Measurements from ENCODE around the gene CYP2W1. TPM values are rescaled to one million over a fixed set of nuclear protein-coding genes. Genes with fewer than 3 reads are reported as not detected.

The CYP2W1 gene
- total RNA-seq, 1 experiment from 2014 or later, result not detected

GRCh38 chr7:1022801-1023465 is 40.0 kb downstream of the CYP2W1 start:
- H3K27ac ChIP-seq, result no peak overlapping the region
- no TSS peak for BruUV-seq (replicated peaks)
- peaks cover 27% of the 10 kb centered on the region for H3K79me2 ChIP-seq (ENCODE audit: low read depth)
- H3K36me3 ChIP-seq (ENCODE audit: low read depth), result no peaks in the 10 kb centered on the region
- no peaks in the 10 kb centered on the region for H3K27me3 ChIP-seq (ENCODE audit: insufficient read depth, low read depth)
- H4K20me1 ChIP-seq (ENCODE audit: insufficient read depth), result peaks cover 27% of the 10 kb centered on the region
- H3K9me2 ChIP-seq (ENCODE audit: insufficient read depth), result no peaks in the 10 kb centered on the region
- TF ChIP-seq EZH2 (IDR thresholded peaks at IDR 0.05; ENCODE audit: low read depth), result no peak
- TF ChIP-seq CTCF (conservative IDR thresholded peaks at IDR 0.05), result no peak
- no peak for DNase-seq
- ChIA-PET CTCF (no interaction called here), POLR2A (ENCODE audit: unreplicated experiment) (no interaction called here)
- 0 out of 2 replicates have a peak, but pooled peaks cover 4% of the 10 kb centered on the region for H3K4me1 ChIP-seq (replicated peaks; ENCODE audit: insufficient read depth)
- no peaks in the 10 kb centered on the region for H3K9me3 ChIP-seq (ENCODE audit: insufficient read depth, low read depth)
- H2AFZ ChIP-seq, result no peak overlapping the region
- H3K4me3 ChIP-seq, result no peak overlapping the region
- intact Hi-C loops (cut with micrococcal nuclease; ENCODE audit: unreplicated experiment), result no loop called here
- H3K4me2 ChIP-seq, result no peak overlapping the region
- H3F3A ChIP-seq (ENCODE audit: insufficient read depth, low read depth), result peaks cover 15% of the 10 kb centered on the region; the same call in 1 of the 2 replicates

- Histone ChIP-seq H2AFZ (no peak overlapping the region), H3K27ac (no peak overlapping the region), H3K79me2 (ENCODE audit: low read depth) (peaks cover 27% of the 10 kb centered on the region), H3K4me1 (replicated peaks; ENCODE audit: insufficient read depth) (peaks cover 9% of the 10 kb centered on the region), H3K9me2 (ENCODE audit: insufficient read depth) (no peaks in the 10 kb centered on the region), H4K20me1 (ENCODE audit: insufficient read depth) (peaks cover 27% of the 10 kb centered on the region), H3K27me3 (ENCODE audit: insufficient read depth, low read depth) (no peaks in the 10 kb centered on the region), H3K9me3 (ENCODE audit: insufficient read depth, low read depth) (no peaks in the 10 kb centered on the region), H3K4me3 (no peak overlapping the region), H3K36me3 (ENCODE audit: low read depth) (no peaks in the 10 kb centered on the region), H3F3A (ENCODE audit: insufficient read depth, low read depth) (peaks cover 19% of the 10 kb centered on the region; the same call in 1 of the 2 replicates), H3K4me2 (no peak overlapping the region)
- no TSS peak for BruUV-seq (replicated peaks)
- no peak for TF ChIP-seq EZH2 (IDR thresholded peaks at IDR 0.05; ENCODE audit: low read depth)
- DNase-seq, result no peak
- CTCF ChIA-PET, result no interaction called here
- POLR2A ChIA-PET (ENCODE audit: unreplicated experiment), result no interaction called here
- intact Hi-C loops (cut with micrococcal nuclease; ENCODE audit: unreplicated experiment), result no loop called here
Observed at GRCh38 chr7:1024331-1024841, 41.4 kb downstream of the CYP2W1 start.

- H3K36me3 ChIP-seq (ENCODE audit: low read depth), result no peaks in the 10 kb centered on the region
- H2AFZ ChIP-seq, result no peak overlapping the region
- H3K4me1 ChIP-seq (replicated peaks; ENCODE audit: insufficient read depth), result peaks cover 14% of the 10 kb centered on the region
- intact Hi-C loops (cut with micrococcal nuclease; ENCODE audit: unreplicated experiment), result no loop called here
- peaks cover 27% of the 10 kb centered on the region for H3K79me2 ChIP-seq (ENCODE audit: low read depth)
- no peak overlapping the region for H3K27ac ChIP-seq
- BruUV-seq (replicated peaks), result no TSS peak
- no peaks in the 10 kb centered on the region for H3K9me2 ChIP-seq (ENCODE audit: insufficient read depth)
- no peak for DNase-seq
- peaks cover 27% of the 10 kb centered on the region for H4K20me1 ChIP-seq (ENCODE audit: insufficient read depth)
- H3K27me3 ChIP-seq (ENCODE audit: insufficient read depth, low read depth), result no peaks in the 10 kb centered on the region
- ChIA-PET CTCF (no interaction called here), POLR2A (ENCODE audit: unreplicated experiment) (no interaction called here)
- H3K9me3 ChIP-seq (ENCODE audit: insufficient read depth, low read depth), result no peaks in the 10 kb centered on the region
- peaks cover 24% of the 10 kb centered on the region; the same call in 1 of the 2 replicates for H3F3A ChIP-seq (ENCODE audit: insufficient read depth, low read depth)
- H3K4me3 ChIP-seq, result no peak overlapping the region
- TF ChIP-seq EZH2 (IDR thresholded peaks at IDR 0.05; ENCODE audit: low read depth) (no peak), CTCF (conservative IDR thresholded peaks at IDR 0.05) (no peak)
- no peak overlapping the region for H3K4me2 ChIP-seq
Observed at GRCh38 chr7:1024876-1025742, 42.1 kb downstream of the CYP2W1 start.

Measured in PC-9 (cell line).